ENCODE results near the gene RASGRP1. TPM values are rescaled to one million over a fixed set of nuclear protein-coding genes. Genes with fewer than 3 reads are reported as not detected.

The RASGRP1 gene
- total RNA-seq, 1 experiment from 2014 or later, result 1.6 TPM

- no peak for TF ChIP-seq CTCF (IDR thresholded peaks at IDR 0.05 in 2 of 3, conservative IDR thresholded peaks at IDR 0.05 in 1 of 3; ENCODE audit: borderline replicate concordance in 1 of 3, insufficient read depth in 1 of 3, low read depth in 2 of 3, low read length in 2 of 3)
These were observed 10.3 kb downstream of the RASGRP1 start (continued) for GRCh38 chr15:38554354-38554753.

DNA sequence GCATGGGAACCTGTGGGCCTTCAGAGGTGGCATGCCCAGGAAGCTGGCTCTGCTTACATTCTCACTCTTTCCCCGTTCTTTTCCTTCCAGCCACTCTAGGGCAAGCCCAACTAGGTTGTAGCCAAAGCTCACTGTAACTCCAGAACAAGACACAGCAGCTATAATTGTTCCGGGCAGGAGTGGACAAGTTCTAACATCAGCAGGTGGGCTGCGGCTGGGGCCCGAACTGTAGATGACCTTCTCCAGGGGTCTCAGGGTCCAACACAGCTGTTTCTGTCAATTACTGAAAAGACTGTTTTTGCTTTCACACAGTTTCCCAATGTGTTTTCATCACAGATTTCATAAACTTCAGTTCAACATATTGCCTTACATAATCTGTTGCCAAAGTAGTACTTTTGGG lies 11.5 kb downstream of the RASGRP1 start:
- Histone ChIP-seq H3K36me3 (ENCODE audit: control insufficient read depth in 1 of 2, insufficient read depth in 2 of 2, low read length in 2 of 2) (no peaks in the 10 kb centered on the region), H3K27me3 (ENCODE audit: insufficient read depth, low read length) (peaks cover 12% of the 10 kb centered on the region; the same call in 1 of the 2 replicates), H3K4me2 (ENCODE audit: low read length) (no peak overlapping the region), H3K79me2 (ENCODE audit: insufficient read depth, low read length) (no peaks in the 10 kb centered on the region), H3K4me1 (ENCODE audit: control insufficient read depth in 1 of 2, insufficient read depth in 2 of 2, low read length in 2 of 2) (no peaks in the 10 kb centered on the region), H3K27ac (ENCODE audit: low read depth, low read length) (no peak overlapping the region), H4K20me1 (ENCODE audit: insufficient read depth) (no peaks in the 10 kb centered on the region), H3K4me3 (replicated peaks in 1 of 2; ENCODE audit: low read depth in 1 of 2, low read length in 2 of 2) (no peak overlapping the region), H2AFZ (ENCODE audit: low read depth, low read length, poor library complexity, severe bottlenecking) (no peak overlapping the region), H3K9me3 (ENCODE audit: control insufficient read depth in 1 of 2, insufficient read depth in 1 of 2, low read depth in 1 of 2, low read length in 2 of 2) (no peaks in the 10 kb centered on the region), H3K9ac (ENCODE audit: low read length) (no peak overlapping the region), H3K9me2 (ENCODE audit: insufficient read depth) (no peaks in the 10 kb centered on the region)
- DNase-seq (ENCODE audit: low read depth, low spot score), result no peak
- POLR2A ChIA-PET, result no interaction called here
- CTCF ChIA-PET, result interaction anchor here (2.1 kb wide), 1 partner anchor 11 kb away, joined by 14 read pairs; the partner anchor contains the start of gene RASGRP1
- RAD21 ChIA-PET (ENCODE audit: low non-redundant PET in 1 of 2, low total read pairs in 2 of 2, uncharacterized antibody in 2 of 2, unreplicated experiment in 2 of 2), result no interaction called here
- TF ChIP-seq EGR1 (IDR thresholded peaks at IDR 0.05; ENCODE audit: low read depth) (no peak), ZBTB33 (IDR thresholded peaks at IDR 0.05; ENCODE audit: extremely low read depth, insufficient replicate concordance, low read length) (no peak), MAX (IDR thresholded peaks at IDR 0.05) (no peak), SIN3A (IDR thresholded peaks at IDR 0.05; ENCODE audit: low read depth) (no peak), ZFX (IDR thresholded peaks at IDR 0.05) (no peak), ELF1 (IDR thresholded peaks at IDR 0.05; ENCODE audit: borderline replicate concordance, low read depth) (no peak), CBX3 (IDR thresholded peaks at IDR 0.05; ENCODE audit: low read depth) (no peak), JUND (IDR thresholded peaks at IDR 0.05) (no peak), YY1 (IDR thresholded peaks at IDR 0.05; ENCODE audit: extremely low read depth, insufficient replicate concordance, low read depth, low read length) (no peak), CEBPB (IDR thresholded peaks at IDR 0.05; ENCODE audit: low read depth) (no peak)
- intact Hi-C loops (cut with micrococcal nuclease), result no loop called here
- no peak for ATAC-seq
- BruUV-seq (replicated peaks), result no TSS peak

Data from HCT116 (cell line).